Activated CD8-positive, alpha-beta memory T cell treated with anti-CD3 and anti-CD28 coated beads for 24 hours (primary cell): ENCODE measurements around the gene RPTOR.

Experiments
- DNase-seq: peaks from one replicate; pipeline ENCODE4 v3.0.0-alpha.2; 2020

The RPTOR gene

DNA sequence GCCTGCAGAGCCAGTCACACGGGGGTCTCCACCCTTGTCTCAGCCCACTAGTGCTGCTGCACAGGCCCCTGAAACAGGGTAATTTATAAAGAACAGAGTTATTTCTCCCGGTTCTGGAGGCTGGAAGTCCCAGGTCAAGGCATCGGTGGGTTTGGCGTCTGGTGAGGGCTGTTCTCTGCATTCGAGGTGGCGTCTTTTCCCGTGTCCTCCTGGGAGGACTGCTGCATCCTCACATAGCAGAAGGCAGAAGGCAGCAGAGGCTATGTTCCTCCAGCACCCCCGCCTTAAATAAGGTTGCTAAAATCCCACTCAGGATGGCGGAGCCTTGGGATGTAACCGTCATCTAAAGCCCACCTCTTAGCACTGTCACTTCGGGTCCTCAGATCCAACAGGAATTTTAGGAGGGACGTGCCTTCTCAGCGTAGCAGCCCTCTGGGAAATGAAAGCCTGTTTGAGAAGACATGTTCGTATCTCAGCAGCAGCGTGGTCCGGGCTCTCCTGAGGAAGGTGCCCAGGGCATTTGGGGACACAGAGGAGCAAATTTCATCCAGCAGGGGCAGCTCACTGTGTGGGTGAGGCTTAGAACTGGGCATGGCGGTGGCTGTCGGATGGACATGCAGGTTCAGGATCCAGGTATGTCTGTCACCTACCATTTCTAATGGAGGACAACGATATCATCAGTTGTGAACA lies 225.4 kb downstream of the RPTOR start:
- DNase-seq: no peak

DNA sequence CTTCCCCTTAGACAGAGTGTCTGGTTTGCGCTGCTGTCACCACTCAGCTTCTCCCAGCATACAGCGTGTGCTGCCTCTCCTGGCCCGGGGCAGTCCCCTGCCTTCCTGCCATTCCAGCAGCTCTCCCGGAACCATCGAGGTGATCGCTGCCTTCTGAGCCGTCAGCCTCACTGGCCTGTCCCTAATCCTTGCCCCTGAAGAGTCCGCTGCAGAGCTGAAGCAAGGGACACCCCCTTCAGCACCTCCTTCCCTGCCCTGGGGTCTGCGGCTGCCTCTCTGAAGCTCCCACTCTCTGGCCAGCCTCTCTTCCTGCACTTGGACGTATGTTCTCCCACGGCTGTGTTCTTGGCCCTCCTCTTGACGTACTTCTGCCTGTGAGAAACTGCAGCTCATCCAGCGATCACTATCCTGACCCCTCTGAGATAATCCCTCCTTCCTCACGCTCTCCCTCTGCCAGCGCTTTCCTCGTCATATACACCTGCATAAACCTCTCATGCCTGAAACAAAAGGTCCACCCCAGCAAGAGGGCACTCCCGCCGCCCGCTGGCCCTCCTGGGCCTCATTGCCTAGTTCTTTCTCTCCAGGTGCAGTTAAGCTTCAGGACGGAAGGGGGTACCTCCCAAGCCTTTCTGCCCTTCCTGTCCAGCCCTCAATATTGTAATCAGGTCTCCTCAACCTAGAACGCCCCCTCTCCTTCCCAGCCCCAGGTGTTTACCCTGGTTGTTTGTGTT lies 226.4 kb downstream of the RPTOR start:
- no peak for DNase-seq

DNA sequence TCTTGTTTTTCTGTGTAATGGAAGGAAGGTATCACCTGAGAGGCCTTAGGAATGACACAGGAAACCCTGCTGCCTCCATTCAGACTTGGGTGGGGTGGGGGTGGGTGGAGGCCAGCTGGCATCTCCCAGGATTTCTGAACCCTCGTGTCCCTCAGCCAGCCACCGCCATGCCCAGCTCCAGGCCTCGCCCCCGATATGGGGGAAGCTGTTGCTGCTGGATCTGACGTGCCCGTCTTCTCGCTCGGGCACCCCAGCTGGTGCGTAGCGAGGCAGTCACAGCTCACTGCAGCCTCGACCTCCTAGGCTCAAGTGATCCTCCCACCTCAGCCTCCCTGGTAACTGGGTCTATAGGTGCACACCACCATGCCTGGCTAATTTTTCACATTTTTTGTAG lies 227.0 kb downstream of the RPTOR start:
- DNase-seq: no peak

DNA sequence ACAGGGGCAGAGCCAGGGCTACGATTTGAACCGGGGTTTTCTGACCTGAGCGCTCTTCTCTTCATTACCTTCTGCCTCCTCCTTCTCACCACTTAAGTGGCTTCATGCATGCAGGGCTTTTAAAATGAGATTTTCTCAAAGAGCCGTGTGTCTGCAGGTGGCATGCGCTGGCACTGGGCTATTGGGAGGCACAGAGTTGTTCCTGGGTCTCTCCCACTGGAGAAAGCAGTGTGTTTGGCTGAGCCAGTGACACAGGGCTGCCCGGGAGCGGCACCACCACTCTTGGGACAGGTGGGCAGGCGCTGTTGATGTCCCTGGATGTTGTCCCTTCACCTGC lies 228.2 kb downstream of the RPTOR start:
- DNase-seq: no peak

DNA sequence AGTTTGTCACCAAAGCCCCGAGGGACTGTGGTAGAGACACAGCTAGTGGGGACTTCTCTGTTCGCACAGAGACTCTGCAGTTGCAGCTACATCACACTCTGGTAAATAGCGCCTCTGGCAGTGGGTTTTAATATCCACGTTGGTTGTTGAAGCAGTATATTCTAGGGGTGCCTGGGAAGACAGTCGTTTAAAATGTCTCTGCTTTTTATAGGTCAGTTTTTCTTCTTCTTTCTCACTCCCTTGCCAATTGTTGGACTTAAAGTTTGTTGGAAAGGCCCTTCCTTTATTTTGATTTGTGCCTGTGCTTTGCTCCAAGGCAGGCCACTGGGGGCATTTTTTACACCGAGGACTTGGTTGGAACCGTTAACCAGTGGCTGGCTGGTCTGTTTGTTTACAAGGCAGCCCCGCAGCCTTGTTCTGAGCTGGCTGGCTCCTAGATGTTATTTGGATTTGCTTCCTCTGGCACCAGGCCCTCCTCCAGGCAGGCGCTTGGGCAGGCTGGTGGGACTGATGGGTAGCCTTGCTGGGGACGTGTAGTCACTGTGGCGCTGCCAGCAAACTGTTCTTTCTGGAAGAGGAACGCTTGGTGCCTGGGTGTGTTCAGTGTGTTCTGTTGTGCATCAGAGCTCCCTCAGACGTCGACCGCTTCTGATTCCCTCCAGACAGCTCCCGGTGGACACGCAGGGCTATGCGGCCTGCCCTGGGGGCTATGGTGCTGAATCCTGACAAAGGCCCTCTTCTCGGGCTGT lies 228.8 kb downstream of the RPTOR start:
- DNase-seq: no peak

DNA sequence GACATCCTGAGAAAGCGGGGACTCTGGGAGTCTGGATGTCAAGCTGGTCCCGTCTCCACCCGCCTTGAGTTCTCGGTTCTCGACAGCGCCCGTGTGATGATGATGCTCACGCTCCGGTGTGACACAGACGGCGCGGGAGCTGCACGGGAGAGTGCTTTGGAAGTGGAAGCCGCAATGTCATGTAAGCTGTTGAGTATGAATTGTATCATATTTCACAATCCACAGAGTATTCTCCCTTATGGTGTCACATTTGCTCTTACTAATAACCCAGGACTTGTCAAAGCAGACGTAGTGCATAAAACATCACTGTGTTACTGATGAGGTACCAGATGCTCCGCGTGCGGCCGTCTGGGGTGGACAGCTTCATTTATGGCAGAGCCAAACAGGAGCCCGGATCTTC lies 229.5 kb downstream of the RPTOR start:
- DNase-seq: no peak

DNA sequence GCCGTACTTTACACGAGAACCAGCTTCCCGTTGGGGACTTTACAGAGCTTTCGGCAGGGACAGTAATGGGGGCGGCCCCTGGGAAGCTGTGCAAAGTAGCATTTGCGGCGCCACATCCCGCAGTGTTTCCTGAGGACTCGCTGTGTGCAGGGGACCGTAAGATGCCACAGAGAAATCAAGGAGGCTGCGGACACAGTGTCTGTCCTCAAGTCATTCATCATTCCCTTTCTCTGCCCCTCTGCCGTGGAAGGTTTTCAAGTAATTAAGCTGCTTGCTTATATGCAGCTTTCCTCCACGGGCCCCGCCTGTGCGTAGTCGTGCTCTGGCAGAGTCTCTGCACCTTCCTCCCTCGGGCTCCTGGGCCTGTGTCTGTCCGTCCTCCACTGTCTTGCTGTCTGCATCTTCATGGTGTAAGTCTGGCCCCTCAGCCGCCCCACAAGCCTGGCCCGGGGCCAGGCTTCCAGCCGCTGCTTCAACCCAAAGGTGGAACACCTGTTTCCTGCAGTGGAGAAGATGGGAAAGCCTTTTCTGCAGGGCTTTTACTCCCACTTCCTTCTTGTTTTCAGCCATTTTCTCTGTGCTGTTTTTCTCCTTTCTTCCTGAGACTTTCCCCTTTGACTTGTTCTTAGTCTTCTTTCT lies 230.1 kb downstream of the RPTOR start:
- no peak for DNase-seq

DNA sequence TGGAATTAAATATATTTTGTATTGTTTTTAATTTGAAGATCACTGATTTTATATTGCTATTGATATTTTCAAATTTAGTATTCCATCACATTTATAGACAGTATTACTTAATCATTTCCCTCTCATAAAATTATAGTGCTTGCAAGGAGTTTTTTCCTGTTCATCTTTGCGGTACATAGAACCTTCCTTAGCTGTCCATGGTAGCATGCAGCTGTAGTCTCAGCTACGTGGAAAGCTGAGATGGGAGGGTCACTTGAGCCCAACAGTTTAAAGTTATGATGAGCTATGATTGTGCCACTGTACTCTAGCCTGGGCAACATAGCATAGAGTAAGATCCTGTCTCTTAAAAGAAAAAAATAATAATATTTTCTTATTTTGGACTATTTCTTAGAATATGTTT lies 231.2 kb downstream of the RPTOR start:
- DNase-seq: no peak

DNA sequence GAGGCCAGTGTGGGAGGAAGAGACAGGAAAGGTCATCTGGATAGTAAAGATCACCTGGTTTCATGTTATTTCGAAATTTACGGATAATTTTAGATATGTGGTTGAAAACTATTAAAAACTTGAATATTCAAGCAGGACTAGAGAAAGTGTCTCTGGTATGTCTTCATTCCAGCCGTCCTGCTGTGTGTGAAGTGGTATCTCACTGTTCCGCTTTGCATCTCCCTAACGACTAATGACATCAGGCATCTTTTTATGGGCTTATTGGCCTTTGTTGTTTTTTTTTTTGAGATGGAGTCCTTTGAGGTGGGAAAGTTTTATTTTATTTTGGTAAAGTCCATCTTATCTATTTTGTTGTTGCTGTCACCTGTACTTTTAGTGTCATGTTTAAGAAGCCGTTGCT lies 232.6 kb downstream of the RPTOR start:
- no peak for DNase-seq

DNA sequence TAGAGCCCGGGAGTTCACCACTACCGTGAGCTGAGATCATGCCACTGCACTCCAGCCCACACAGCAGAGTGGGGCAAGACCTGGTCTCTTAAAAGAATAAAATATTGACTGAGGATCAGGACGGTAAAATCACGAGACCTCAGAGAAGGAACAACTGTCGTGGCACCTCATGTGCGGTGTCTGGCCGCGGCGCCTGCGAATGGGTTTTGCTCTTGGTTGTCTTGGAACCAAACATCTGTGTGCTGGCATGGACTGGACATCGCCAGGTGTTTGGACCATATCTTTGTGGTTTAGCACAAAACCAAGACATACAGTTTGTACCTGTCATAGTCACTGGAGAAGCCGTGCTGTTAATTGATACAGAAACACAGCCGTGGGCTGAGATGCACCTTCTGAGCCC lies 234.1 kb downstream of the RPTOR start:
- no peak for DNase-seq

DNA sequence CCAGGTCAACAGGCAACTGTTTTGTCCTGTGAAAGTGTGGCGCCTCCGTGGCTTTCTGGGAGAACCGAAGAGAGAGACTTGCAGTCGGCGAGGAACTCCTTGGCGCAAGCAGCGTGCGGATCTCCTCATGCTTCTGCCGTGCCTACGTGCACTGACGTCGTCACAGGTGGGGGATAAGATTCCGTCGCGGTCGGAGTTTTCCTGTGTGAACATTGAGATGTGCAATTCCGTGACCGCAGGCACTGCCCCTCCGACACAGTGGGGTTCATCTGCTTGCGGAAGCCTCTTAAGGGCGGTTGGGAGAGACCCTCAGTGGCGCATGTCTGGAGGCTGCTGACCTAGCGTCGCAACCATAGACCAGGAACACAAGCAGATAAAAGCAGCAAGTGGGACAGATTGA lies 234.7 kb downstream of the RPTOR start:
- DNase-seq: no peak

DNA sequence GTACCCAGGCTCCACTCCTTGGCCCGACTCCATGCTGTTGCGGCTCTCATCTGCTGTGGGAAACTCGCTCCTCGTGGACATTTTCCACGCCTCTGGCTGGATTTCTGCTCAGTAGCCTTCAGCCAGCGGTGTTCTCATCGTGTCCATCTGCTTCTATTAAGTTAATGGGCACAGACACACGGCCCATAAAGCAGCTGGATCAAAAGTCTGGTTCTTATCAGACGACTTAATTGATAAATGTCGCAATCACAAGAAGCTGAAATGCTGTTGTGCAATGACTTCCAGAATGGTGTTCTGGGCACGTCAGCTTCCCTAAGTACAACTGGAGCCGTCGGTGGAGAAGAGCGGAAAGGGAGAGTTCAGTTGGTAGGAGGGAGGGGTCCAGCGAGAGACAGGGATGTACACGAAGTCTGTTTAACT lies 235.3 kb downstream of the RPTOR start:
- DNase-seq: no peak

DNA sequence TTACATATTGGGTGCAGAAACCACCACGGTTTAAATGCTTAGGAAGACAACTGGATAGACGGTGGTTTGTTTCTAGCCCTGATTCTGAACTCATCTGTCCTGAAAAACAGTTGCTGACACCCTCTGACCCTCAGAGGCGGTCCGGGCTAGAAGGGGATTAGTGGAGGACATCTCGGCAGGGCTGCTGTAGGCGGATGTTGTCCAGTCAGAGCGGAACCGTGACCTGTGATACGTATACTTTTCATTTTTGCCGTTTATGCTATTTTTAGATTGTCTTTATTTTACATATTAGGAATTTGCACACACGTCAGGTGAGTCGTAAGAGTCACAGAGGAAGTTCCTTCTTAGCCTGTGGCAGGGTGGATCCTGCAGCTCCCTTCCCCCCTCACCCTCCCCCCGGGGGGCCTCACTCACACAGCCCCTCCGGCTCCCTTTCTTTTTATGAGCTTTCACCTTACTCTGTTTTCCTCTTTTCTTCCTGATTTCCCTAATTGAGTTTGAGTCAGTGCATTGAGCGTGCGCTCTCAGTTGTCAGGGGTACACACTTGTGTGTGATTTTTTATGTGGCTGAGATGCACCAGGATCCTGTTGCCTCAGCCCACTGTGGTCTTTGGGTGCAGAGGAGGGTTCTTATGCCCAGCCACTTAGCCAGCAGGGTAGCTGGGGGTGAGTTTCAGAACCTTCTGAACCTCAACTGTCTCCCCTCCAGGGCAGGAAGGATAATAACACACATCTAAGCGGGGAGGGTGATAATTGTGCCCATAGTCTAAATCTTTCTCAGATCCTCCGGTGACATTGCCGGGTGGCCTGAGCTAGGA lies 236.0 kb downstream of the RPTOR start:
- no peak for DNase-seq

DNA sequence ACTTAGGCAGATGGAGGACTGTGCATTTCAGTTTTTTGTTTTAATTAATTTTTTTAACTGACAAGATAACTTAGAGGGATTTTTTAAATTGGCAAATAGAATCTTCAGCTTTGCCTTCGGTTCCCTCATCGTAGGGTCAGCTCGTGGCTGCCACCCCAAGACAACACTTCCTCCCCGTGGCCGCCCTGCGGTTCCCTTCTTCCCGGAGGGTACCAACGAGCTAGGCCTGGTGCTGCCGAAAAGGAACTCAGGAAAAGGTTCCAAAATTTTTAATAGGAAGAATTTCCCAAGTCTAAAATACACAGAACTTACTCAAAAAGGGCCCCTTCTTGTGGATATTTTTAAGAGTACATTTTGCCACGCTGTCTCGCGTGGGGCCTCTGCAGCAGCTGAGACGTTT lies 236.6 kb downstream of the RPTOR start:
- no peak for DNase-seq

DNA sequence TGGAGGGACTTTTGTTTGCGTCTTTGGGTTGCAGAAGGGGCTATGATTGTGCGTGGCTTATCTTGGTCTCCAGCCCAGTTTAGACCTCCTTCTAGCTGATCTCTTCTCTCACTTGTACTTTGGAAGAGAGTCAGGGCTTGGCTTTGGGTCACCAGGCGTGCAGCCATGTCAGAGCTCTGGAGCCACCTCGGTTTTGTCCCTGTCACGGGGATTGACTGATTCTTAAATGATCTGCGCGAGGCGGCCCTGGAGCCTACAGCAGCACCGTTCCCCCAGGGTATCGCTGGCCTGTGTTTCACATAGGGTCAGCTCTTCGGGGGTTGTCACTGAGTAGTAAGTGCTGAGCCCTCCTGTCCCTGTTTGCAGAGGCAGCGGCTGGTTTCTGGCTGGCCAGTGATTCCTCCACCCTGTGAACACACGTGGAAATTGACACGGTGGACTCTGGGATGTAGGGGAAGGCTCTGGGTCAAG lies 237.2 kb downstream of the RPTOR start:
- DNase-seq: no peak

DNA sequence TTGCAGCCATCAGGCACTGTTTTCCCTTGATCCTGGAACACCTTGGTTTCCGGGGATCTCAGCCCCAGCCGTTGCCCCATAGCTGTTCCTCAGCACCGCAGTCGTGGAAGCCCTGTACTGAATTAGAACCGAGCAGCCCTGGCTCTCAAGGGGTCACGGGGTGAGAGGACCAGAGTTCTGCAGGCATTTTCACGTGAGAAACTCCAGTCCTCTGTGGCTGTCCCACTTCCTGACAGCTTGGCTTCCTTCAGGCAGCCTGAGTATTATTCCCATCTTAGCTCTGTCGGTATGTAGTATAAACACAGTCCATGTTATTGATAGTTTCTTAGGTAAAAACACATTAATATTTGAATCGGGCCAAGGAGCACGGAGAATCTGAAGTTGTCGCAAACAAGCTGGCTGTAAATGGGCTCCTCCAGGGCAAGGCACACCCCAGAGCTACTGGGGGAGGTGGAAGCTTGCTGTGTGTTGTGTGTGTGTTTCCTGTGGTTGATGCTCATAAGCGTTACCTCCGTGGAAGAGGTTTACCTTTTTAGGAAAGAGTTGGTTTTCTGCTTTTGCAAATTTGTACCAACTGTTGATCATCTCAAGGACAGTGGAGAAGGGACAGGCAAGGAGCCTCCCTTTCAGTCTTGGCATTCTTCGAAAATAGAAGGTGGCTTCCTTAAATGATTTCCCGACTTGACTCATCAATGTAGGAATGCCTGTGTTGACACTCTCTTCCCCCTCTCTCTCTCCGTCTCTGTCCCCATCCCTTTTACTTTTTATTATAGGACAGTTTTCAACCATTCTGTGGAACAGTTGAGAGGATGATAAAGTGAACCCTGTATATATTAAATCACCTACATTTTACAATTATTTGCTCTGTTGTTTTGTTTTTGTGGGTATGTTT lies 238.1 kb downstream of the RPTOR start:
- no peak for DNase-seq

DNA sequence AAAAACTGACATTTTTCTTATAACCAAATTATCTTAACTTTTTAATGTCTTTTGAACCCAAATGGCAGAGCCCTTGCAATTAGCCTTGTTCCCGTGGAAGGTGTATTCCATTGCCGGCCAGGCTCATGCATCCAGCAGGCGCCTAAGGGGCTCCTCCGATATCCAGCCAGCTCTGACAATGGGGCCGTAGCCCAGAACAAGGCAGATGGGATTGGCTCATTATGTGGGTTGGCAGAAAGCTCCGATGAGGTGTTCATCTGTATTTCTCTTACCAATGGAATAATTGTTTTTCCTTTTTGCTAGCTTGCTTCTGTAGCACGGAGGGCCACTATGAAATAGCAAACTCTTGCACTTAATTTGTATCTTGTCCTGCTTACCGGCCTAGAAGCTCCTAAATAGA lies 238.8 kb downstream of the RPTOR start:
- DNase-seq: no peak

DNA sequence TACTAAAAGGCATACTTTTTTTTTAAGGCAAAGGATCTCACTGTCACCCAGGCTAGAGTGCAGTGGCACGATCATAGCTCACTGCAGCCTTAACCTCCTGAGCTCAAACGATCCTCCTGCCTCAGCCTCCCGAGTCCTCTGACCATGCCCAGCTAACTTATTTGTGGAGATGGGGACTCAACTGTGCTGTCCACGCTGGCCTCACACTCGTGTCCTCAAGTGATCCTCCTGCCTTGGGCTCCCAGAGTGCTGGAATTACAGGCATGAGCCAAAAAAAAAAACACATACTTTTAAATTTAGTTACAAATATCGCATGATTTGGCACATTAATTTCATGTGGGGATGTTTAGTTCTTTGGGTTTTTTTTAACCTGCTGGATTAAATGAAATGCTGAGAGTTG lies 239.3 kb downstream of the RPTOR start:
- no peak for DNase-seq

DNA sequence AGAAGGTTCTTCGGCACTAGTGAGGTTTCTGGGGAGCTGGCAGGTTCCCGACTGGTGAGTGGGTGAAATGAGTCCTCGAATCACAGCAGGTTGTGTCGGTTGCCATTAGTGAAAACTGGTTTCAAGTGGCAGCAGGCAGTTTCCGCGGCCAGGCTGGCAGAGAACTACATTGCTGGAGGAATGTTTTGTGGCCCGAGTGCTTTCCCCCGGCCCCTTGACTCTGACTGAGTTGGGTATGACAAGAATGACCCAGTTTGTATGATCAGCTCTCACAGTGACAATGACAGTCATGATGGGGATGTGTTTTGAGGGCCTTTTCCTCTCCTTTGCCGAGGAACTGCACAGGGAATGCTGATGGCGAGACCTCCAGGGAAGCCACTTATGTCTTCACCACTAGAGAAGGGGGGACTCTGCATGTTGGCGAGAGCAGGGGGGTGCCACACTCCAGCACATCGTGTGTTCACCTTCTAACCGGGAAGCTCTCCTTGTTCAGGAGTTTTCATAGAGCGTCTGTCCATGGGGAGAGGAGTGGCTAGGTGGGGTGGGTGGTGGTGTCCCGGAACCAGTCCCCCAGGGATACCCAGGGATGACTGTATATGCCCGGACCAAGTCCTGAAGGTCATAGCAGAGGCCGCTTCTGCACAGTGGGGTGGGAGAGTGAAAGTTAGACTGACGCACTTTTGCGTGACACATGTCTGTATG lies 241.0 kb downstream of the RPTOR start:
- DNase-seq: no peak

DNA sequence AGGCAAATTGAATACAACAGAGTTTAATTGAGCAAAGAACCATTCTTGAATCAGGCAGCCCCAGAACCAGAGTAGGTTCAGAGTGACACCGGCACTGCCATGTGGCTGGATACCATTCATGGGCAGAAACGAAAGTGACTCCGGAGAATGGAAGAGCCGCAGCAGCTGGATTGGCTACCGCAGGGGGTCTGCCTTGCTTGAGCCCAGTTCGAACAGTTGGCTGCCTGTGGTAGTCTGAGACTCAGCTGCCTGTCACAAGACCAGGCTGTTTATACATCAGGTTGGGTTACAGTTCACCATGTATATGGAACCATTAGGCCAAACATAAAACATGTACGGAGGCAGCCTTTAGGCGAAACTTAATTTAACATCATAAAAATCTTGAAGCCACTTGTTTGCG lies 241.8 kb downstream of the RPTOR start:
- no peak for DNase-seq

DNA sequence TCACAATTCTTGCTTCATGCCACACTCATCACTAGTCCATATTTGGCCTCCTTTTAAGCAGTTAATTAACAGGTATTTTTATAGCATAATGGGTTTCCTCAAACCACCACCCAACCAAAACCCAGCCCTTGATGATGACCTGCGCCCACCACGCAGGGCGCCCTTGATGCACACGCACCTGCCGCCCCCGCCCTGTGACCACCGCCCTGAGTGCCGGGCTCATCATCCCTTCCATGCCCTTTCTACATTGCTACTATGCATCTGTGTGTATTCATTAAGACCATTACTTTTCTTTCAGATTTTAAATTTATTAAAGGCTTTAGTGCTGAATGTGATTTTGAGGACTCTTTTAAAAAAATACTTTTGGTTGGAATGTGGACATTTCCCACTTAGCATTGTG lies 242.2 kb downstream of the RPTOR start:
- no peak for DNase-seq
